Measurements from ENCODE around the gene CCND2. TPM values are rescaled to one million over a fixed set of nuclear protein-coding genes. Genes with fewer than 3 reads are reported as not detected.
"Not testable (repeated sequence)": the region's sequence is repeated elsewhere in the genome, so short reads cannot be mapped to it uniquely, and the experiment has no call there.

The CCND2 gene
- 11.7 TPM for polyA plus RNA-seq

- peak within 1 kb of the TSS; percentile 96 to 99 (median 97) for H3K27ac Mint-ChIP-seq
- H3K4me3 Mint-ChIP-seq: peak within 1 kb of the TSS; percentile 93 to 100 (median 96)
- peaks cover 2% of the 10 kb centered on the region for H3K27me3 Mint-ChIP-seq
- H3K4me1 Mint-ChIP-seq: peaks cover 20 to 24% (median 21%) of the 10 kb centered on the region in 3 donors
- peaks cover 2% of the 10 kb centered on the region for H3K36me3 Mint-ChIP-seq
- H3K9me3 Mint-ChIP-seq: no peaks in the 10 kb centered on the region
These were observed at the start of gene CCND2 for GRCh38 chr12:4273652-4274395. Gene CCND2, plus strand, starts transcription at chr12:4273762. Its CDS starts 279 bp downstream, at chr12:4274041.

DNA sequence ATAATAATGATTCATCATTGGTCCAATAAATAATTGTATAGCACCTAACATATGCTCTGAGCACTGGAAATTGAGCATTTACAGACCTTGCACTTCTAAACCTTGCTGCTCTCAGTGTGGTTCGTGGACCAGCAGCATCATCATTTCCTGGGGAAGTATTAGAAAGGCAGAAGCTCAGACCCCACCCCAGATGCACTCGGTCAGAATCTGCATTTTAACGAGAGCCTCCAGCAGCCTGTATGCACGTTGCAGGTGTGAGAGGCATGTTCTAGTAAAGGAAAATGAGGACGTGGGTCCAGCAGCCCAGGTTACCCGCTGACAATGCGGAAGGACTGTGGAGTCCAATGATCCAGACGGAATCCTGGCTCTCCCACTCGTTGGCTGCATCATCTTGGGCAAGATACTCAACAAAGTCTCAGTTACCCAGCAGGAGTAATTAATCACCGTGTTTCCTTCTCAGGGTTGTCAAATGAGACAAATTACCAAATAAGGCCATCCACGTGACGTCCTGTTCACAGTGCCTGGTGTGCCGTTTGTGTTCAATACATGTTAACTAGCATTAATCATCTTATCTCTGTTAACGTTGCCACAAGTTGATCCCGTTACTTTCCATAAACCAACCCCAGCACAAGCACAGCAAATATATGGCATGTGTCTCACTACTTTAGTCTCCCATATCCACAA, 49.2 kb upstream of the CCND2 start:
- peak overlapping the region in 3 of 4 donors; percentile 11 to 77 (median 47) for H3K4me3 Mint-ChIP-seq
- no peaks in the 10 kb centered on the region for H3K9me3 Mint-ChIP-seq
- H3K4me1 Mint-ChIP-seq: peaks cover 19 to 28% (median 22%) of the 10 kb centered on the region in 3 donors
- H3K27me3 Mint-ChIP-seq: no peaks in the 10 kb centered on the region
- no peaks in the 10 kb centered on the region for H3K36me3 Mint-ChIP-seq
- H3K27ac Mint-ChIP-seq: peak overlapping the region in 1 of 3 donors; percentile 83

DNA sequence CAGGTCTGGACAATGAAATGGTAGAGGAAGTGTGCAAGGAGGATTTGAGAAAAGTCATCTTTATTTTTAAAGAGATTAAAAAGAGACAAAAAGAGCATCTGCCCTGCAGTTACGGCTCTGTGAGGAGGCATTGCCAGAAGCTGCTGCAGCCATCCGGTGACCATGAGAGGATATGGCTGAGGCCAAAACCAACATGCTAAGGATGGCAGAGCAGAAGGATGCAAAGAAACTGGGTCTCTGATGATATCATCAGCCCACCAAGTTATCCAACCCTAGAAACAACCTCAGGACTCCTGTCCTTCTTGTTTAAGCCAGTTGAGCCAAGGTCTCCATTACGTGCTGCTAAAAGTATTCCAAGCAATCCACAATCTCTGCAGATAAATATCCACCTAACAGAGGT, 48.0 kb upstream of the CCND2 start:
- Mint-ChIP-seq H3K4me1 (peaks cover 19 to 28% (median 22%) of the 10 kb centered on the region in 3 donors), H3K36me3 (no peaks in the 10 kb centered on the region), H3K4me3 (no peak overlapping the region), H3K27ac (no peak overlapping the region), H3K27me3 (no peaks in the 10 kb centered on the region), H3K9me3 (no peaks in the 10 kb centered on the region)

GRCh38 chr12:4227046-4227445, 46.5 kb upstream of the CCND2 start:
- Mint-ChIP-seq H3K27ac (no peak overlapping the region), H3K9me3 (no peaks in the 10 kb centered on the region), H3K27me3 (no peaks in the 10 kb centered on the region), H3K36me3 (no peaks in the 10 kb centered on the region), H3K4me3 (no peak overlapping the region), H3K4me1 (peaks cover 19 to 24% (median 22%) of the 10 kb centered on the region in 3 donors)

DNA sequence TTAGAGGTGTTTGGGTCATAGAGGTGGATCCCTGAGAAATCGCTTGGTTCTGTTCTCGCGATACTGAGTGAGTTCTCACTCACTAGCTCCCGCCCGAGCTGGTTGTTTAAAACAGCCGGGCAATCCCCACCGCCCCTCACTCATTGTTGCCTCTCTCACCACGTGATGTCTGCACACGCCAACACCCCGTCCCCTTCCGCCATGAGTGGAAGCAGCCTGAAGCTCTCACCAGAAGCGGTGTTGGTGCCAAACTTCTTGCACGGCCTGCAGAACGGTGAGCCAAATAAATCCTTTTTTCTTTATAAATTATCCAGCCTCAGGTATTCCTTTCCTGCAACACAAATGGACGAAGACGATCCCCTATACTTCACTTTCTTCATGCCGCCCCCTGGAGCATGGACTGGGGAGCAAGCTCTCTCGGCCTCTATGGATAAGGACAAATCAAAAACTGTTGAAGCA, 45.4 kb upstream of the CCND2 start:
- Mint-ChIP-seq H3K4me3 (no peak overlapping the region), H3K36me3 (no peaks in the 10 kb centered on the region), H3K27ac (no peak overlapping the region)

DNA sequence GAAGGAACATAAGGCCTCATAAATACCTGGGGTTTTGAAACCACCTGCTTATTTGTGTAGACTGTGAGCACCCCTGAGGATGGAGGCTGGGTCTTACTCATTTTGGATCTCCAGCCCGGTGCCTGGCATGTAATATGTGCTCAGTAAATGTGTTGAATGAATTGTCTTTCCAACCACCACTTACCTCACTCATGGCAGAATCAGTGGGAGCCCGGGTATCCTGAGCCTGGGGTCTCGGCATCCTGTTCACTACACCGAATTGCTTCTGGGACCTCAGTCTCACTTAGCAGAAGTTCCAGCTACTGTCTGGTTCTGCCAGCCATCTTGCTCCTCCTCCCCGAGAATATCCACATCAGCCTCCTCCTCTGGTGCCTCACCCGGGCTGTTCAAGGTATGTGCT, 43.0 kb upstream of the CCND2 start:
- Mint-ChIP-seq H3K4me1 (peaks cover 0 to 4% (median 0%) of the 10 kb centered on the region in 3 donors), H3K9me3 (peaks cover 0 to 3% (median 0%) of the 10 kb centered on the region in 3 donors), H3K36me3 (no peaks in the 10 kb centered on the region), H3K4me3 (no peak overlapping the region), H3K27me3 (peaks cover 3% of the 10 kb centered on the region), H3K27ac (no peak overlapping the region)

More for the DNA sequence above, 45.4 kb upstream of the CCND2 start:
- peaks cover 18 to 19% (median 19%) of the 10 kb centered on the region in 3 donors for H3K4me1 Mint-ChIP-seq
- H3K27me3 Mint-ChIP-seq: no peaks in the 10 kb centered on the region
- H3K9me3 Mint-ChIP-seq: no peaks in the 10 kb centered on the region

- H3K36me3 Mint-ChIP-seq: peaks cover 3% of the 10 kb centered on the region
- H3K27me3 Mint-ChIP-seq: peaks cover 21% of the 10 kb centered on the region
- no peaks in the 10 kb centered on the region for H3K4me1 Mint-ChIP-seq
- peak overlapping the region in 1 of 4 donors; percentile 3 for H3K4me3 Mint-ChIP-seq
- H3K9me3 Mint-ChIP-seq: peaks cover 5 to 27% (median 17%) of the 10 kb centered on the region in 3 donors
- no peak overlapping the region for H3K27ac Mint-ChIP-seq
These were observed 35.0 kb upstream of the CCND2 start for GRCh38 chr12:4238577-4238976.

GRCh38 chr12:4239746-4240145, 33.8 kb upstream of the CCND2 start:
- H3K27me3 Mint-ChIP-seq: peaks cover 24% of the 10 kb centered on the region
- no peaks in the 10 kb centered on the region for H3K4me1 Mint-ChIP-seq
- H3K4me3 Mint-ChIP-seq: no peak overlapping the region
- no peak overlapping the region for H3K27ac Mint-ChIP-seq
- peaks cover 5 to 27% (median 17%) of the 10 kb centered on the region in 3 donors for H3K9me3 Mint-ChIP-seq
- H3K36me3 Mint-ChIP-seq: peaks cover 3% of the 10 kb centered on the region

DNA sequence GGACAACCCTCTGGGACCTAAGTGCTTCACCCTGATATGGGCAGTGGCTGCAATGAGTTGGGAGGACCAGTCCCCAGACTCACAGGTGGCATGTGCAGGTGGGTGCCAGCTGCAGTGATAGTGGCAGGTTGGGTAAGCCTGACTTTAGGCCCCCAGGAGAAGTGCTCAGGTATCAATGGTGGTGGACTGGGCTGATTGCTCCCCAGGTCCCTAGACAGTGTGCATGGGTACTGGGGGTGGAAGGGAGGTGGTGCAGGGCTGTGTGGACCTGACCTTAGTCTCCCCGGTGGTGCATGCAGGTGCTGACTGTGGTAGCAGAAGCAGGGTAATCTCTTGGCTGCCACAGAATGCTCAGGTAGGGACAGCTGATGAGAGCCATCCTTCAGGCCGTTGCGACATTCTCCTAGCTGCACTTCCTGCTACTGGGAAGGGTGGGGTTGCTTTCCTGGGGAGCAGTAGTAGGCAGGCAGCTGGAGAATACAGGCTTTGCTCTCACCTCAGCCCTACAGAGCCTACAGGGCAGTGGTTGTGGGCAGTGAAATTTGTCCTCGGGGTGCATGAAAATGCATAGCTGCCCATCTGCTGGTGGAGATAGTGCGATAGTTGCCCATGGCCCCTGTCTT, 33.3 kb upstream of the CCND2 start:
- Mint-ChIP-seq H3K4me3 (no peak overlapping the region), H3K4me1 (no peaks in the 10 kb centered on the region), H3K36me3 (peaks cover 3% of the 10 kb centered on the region), H3K27me3 (peaks cover 22% of the 10 kb centered on the region), H3K27ac (no peak overlapping the region), H3K9me3 (peaks cover 2 to 27% (median 17%) of the 10 kb centered on the region in 3 donors)

GRCh38 chr12:4240981-4241380, 32.6 kb upstream of the CCND2 start:
- H3K4me1 Mint-ChIP-seq: peaks cover 0 to 2% (median 0%) of the 10 kb centered on the region in 3 donors
- peaks cover 3% of the 10 kb centered on the region for H3K36me3 Mint-ChIP-seq
- no peak overlapping the region for H3K4me3 Mint-ChIP-seq
- no peak overlapping the region for H3K27ac Mint-ChIP-seq
- peaks cover 2 to 27% (median 17%) of the 10 kb centered on the region in 3 donors for H3K9me3 Mint-ChIP-seq
- H3K27me3 Mint-ChIP-seq: peaks cover 21% of the 10 kb centered on the region

GRCh38 chr12:4241592-4241991, 32.0 kb upstream of the CCND2 start:
- Mint-ChIP-seq H3K27me3 (peaks cover 21% of the 10 kb centered on the region), H3K36me3 (peaks cover 3% of the 10 kb centered on the region), H3K9me3 (peaks cover 2 to 27% (median 17%) of the 10 kb centered on the region in 3 donors), H3K4me3 (no peak overlapping the region), H3K27ac (no peak overlapping the region), H3K4me1 (peaks cover 0 to 3% (median 0%) of the 10 kb centered on the region in 3 donors)

DNA sequence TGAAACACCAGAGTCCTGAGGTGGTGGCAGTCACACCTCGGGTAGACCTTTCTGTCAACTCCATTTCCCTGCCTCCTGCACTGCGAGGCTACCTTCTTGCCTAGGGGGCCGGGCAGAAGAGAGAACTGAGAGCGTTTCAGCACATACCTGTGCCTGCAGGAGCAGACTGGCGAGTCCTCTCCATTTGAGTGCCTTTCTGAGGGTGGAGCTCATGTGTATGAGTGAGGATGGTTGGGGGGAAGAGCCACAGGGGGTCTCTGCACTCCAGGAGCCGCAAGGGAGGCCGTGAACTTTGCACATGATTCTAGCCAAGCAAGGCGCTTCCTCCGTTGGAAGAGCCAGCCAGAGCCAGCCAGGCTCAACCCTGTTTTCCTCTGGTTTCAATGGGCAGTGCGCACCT, 31.0 kb upstream of the CCND2 start:
- Mint-ChIP-seq H3K9me3 (peaks cover 2 to 17% (median 11%) of the 10 kb centered on the region in 3 donors), H3K4me3 (no peak overlapping the region), H3K4me1 (peaks cover 0 to 3% (median 0%) of the 10 kb centered on the region in 3 donors), H3K27ac (no peak overlapping the region), H3K36me3 (peaks cover 3% of the 10 kb centered on the region), H3K27me3 (peaks cover 15% of the 10 kb centered on the region)

- Mint-ChIP-seq H3K4me1 (peaks cover 0 to 3% (median 0%) of the 10 kb centered on the region in 3 donors), H3K36me3 (peaks cover 2% of the 10 kb centered on the region), H3K27me3 (peaks cover 14% of the 10 kb centered on the region), H3K27ac (no peak overlapping the region), H3K9me3 (peaks cover 2 to 13% (median 8%) of the 10 kb centered on the region in 3 donors), H3K4me3 (no peak overlapping the region)
These were observed 30.5 kb upstream of the CCND2 start for GRCh38 chr12:4243091-4243490.

DNA sequence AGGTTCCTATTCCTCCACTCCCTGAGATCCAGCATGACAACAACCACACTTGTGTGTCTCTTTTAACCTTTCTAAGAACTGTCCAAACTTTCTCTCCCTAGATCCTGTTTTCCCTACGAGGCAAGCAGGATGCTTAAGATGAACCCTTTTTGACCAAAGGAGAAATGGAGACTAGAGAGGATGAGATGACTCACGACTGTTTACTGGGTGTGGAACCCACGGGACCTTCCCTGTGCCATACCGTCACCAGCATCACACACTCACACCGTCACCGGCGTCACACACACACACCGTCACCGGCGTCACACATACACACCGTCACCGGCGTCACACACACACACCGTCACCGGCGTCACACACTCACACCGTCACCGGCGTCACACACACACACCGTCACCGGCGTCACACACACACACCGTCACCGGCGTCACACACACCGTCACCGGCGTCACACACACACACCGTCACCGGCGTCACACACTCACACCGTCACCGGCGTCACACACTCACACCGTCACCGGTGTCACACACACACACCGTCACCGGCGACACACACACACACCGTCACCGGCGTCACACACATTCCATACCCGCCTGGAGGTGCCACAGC, 30.0 kb upstream of the CCND2 start:
- peaks cover 13% of the 10 kb centered on the region for H3K27me3 Mint-ChIP-seq
- H3K36me3 Mint-ChIP-seq, H3K4me3 Mint-ChIP-seq, H3K9me3 Mint-ChIP-seq, H3K27ac Mint-ChIP-seq, H3K4me1 Mint-ChIP-seq: not testable (repeated sequence)
